ENCODE results near the gene GGTA1.
A peak's percentile ranks its signal among the peaks of the same experiment; 100 is the strongest.
"Not testable (repeated sequence)": the region's sequence is repeated elsewhere in the genome, so short reads cannot be mapped to it uniquely, and the experiment has no call there.

The GGTA1 gene

GRCh38 chr9:121455527-121456239 lies 44.0 kb downstream of the GGTA1 start:
- DNase-seq, result peak; percentile 11

- DNase-seq, result no peak
Measured at GRCh38 chr9:121454972-121455371, 44.7 kb downstream of the GGTA1 start.

- no peak for DNase-seq
Measured at GRCh38 chr9:121453232-121453892, 46.3 kb downstream of the GGTA1 start.

- no peak for DNase-seq
Measured at GRCh38 chr9:121452085-121452484, 47.6 kb downstream of the GGTA1 start.

GRCh38 chr9:121451586-121451985 lies 48.1 kb downstream of the GGTA1 start:
- no peak for DNase-seq

GRCh38 chr9:121450241-121450640 lies 49.4 kb downstream of the GGTA1 start:
- DNase-seq, result no peak

GRCh38 chr9:121449786-121450185 lies 49.9 kb downstream of the GGTA1 start:
- DNase-seq, result no peak

GRCh38 chr9:121447321-121447834 lies 52.3 kb downstream of the GGTA1 start:
- no peak for DNase-seq

- DNase-seq, result no peak
Measured at GRCh38 chr9:121445986-121446385, 53.7 kb downstream of the GGTA1 start.

- DNase-seq, result no peak
Measured at GRCh38 chr9:121443981-121444380, 55.7 kb downstream of the GGTA1 start.

- no peak for DNase-seq
Measured at GRCh38 chr9:121441165-121441564, 58.5 kb downstream of the GGTA1 start.

GRCh38 chr9:121439711-121440664 lies 59.7 kb downstream of the GGTA1 start:
- DNase-seq, result no peak

GRCh38 chr9:121439016-121439415 lies 60.6 kb downstream of the GGTA1 start:
- no peak for DNase-seq

GRCh38 chr9:121437891-121438290 lies 61.8 kb downstream of the GGTA1 start:
- no peak for DNase-seq

GRCh38 chr9:121437046-121437445 lies 62.6 kb downstream of the GGTA1 start:
- not testable (repeated sequence) for DNase-seq

- DNase-seq, result no peak
Measured at GRCh38 chr9:121434969-121435368, 64.7 kb downstream of the GGTA1 start.

- DNase-seq, result no peak
Measured at GRCh38 chr9:121427899-121428298, 71.7 kb downstream of the GGTA1 start.

GRCh38 chr9:121424024-121424432 lies 75.6 kb downstream of the GGTA1 start:
- DNase-seq, result no peak

GRCh38 chr9:121411993-121412392 lies 87.7 kb downstream of the GGTA1 start:
- no peak for DNase-seq

- no peak for DNase-seq
Measured at GRCh38 chr9:121405899-121406298, 93.7 kb downstream of the GGTA1 start.

All from GF-D8 (cell line).